DND-41 (cell line): ENCODE data around the gene GRPEL1.

Experiments
- ATAC-seq: fragments of 200-7000 bp; cut with Tn5 transposase; 3 replicates; pipeline ENCODE4 v1.9.1; 2021; ENCODE audit warnings: low read depth; ENCODE audit not compliant: insufficient read depth
- DNase-seq: peaks from one replicate; pipeline ENCODE4 v3.0.0-alpha.2; 2020
- H2AFZ ChIP-seq: 2 replicates; pipeline ENCODE4 v1.6.0; 2012; ENCODE audit warnings: low read depth, low read length
- H3K27ac ChIP-seq: 2 replicates; pipeline ENCODE4 v1.5.1; 2012; ENCODE audit warnings: low read length, inconsistent platforms
- H3K27me3 ChIP-seq: fragments of 200-600 bp; sonication (generic); 2 replicates; pipeline ENCODE4 v1.6.0; 2012; ENCODE audit warnings: low read length, mild to moderate bottlenecking, inconsistent platforms; ENCODE audit not compliant: insufficient read depth, poor library complexity
- H3K36me3 ChIP-seq: 2 replicates; pipeline ENCODE4 v1.5.1; 2012; ENCODE audit warnings: low read length, inconsistent platforms; ENCODE audit not compliant: insufficient read depth
- H3K4me1 ChIP-seq: 2 replicates; pipeline ENCODE4 v1.5.1; 2012; ENCODE audit warnings: mild to moderate bottlenecking, low read length; ENCODE audit not compliant: insufficient read depth
- H3K4me2 ChIP-seq: 2 replicates; pipeline ENCODE4 v1.6.0; 2012; ENCODE audit warnings: mild to moderate bottlenecking, moderate library complexity, low read length, inconsistent platforms; ENCODE audit not compliant: insufficient read depth
- H3K4me3 ChIP-seq, 2 experiments: fragments of 200-600 bp in 1 of 2; shearing (Covaris generic) in 1 of 2; 2 replicates each; pipeline ENCODE4 v1.5.1; 2012 to 2016; ENCODE audit warnings: inconsistent platforms in 2 of 2, low read length in 2 of 2, mild to moderate bottlenecking in 2 of 2, low read depth in 1 of 2, moderate library complexity in 1 of 2
- H3K79me2 ChIP-seq: 2 replicates; pipeline ENCODE4 v1.6.0; 2012; ENCODE audit warnings: low read length, inconsistent platforms; ENCODE audit not compliant: insufficient read depth
- H3K9ac ChIP-seq: 2 replicates; pipeline ENCODE4 v1.6.0; 2012; ENCODE audit warnings: low read depth, mild to moderate bottlenecking, inconsistent platforms, low read length, moderate library complexity
- H3K9me3 ChIP-seq: 2 replicates; pipeline ENCODE4 v1.5.1; 2012; ENCODE audit warnings: low read length, moderate library complexity, mild to moderate bottlenecking, inconsistent platforms; ENCODE audit not compliant: insufficient read depth, severe bottlenecking
- H4K20me1 ChIP-seq: 2 replicates; pipeline ENCODE4 v1.6.0; 2012; ENCODE audit warnings: low read length; ENCODE audit not compliant: insufficient read depth
- EZH2 ChIP-seq: IDR thresholded peaks from 3 replicates; pipeline ENCODE4 v1.6.1; 2012; ENCODE audit warnings: borderline replicate concordance, low read depth, mild to moderate bottlenecking, moderate library complexity, low read length, inconsistent platforms; ENCODE audit not compliant: severe bottlenecking
- TF ChIP-seq, protein P1 (sequence below): IDR thresholded peaks from 2 replicates; pipeline ENCODE4 v1.5.1; 2012; ENCODE audit warnings: borderline replicate concordance, low read length, moderate library complexity, mild to moderate bottlenecking; ENCODE audit not compliant: poor library complexity, severe bottlenecking; ENCODE audit errors: extremely low read depth

GRPEL1 gene

DNA sequence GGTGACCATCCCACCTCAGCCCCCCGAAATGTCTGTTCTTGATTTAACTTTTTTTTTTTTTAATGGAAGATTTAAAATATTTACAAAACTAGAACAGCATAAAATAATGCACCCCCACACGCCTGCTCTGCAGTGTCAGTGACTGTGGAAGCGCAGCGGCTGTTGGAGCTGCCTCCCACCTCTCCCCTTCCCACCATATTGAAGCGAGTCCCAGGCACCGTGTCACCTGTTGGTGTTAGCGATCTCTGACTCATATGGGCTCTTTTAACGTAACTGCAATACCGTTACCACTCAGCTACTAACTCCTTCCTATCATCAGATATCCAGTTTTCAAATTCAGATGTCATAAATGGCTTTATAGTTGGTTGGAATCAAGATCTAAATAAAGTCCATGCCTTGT is 41.8 kb downstream of the GRPEL1 start:
- ATAC-seq (no peak), DNase-seq (no peak)
- Histone ChIP-seq H4K20me1 (peaks cover 23% of the 10 kb centered on the region), H3K36me3 (peaks cover 78% of the 10 kb centered on the region), H3K9ac (no peak overlapping the region), H3K27ac (no peak overlapping the region), H2AFZ (no peak overlapping the region), H3K4me2 (no peak overlapping the region), H3K79me2 (no peaks in the 10 kb centered on the region), H3K27me3 (no peaks in the 10 kb centered on the region), H3K9me3 (no peaks in the 10 kb centered on the region), H3K4me1 (no peaks in the 10 kb centered on the region), H3K4me3 (no peak overlapping the region)
- no peak for TF ChIP-seq EZH2
- TF ChIP-seq, protein P1, sequence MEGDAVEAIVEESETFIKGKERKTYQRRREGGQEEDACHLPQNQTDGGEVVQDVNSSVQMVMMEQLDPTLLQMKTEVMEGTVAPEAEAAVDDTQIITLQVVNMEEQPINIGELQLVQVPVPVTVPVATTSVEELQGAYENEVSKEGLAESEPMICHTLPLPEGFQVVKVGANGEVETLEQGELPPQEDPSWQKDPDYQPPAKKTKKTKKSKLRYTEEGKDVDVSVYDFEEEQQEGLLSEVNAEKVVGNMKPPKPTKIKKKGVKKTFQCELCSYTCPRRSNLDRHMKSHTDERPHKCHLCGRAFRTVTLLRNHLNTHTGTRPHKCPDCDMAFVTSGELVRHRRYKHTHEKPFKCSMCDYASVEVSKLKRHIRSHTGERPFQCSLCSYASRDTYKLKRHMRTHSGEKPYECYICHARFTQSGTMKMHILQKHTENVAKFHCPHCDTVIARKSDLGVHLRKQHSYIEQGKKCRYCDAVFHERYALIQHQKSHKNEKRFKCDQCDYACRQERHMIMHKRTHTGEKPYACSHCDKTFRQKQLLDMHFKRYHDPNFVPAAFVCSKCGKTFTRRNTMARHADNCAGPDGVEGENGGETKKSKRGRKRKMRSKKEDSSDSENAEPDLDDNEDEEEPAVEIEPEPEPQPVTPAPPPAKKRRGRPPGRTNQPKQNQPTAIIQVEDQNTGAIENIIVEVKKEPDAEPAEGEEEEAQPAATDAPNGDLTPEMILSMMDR = no peak

DNA sequence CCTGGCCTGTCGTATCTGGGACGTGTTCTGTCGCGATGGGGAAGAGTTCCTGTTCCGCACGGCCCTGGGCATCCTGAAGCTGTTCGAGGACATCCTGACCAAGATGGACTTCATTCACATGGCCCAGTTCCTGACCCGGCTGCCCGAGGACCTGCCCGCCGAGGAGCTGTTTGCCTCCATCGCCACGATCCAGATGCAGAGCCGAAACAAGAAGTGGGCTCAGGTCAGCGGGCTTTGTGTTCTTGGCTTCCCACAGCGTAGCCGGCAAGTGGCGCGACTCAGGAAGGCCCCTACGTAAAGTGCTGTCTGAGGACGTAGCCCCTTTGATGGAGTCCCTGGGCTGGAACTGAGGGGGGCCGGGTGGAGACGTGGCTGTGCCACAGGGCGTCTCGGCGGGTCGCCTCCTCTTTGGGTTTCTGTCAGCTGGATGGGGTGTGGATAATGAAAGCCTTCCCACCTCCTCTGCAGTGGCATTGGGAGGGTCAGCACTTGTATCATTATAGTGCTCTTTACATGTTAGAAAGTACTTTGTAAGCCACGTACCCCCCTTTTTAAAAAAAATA is 42.7 kb downstream of the GRPEL1 start:
- Histone ChIP-seq H3K27me3 (no peaks in the 10 kb centered on the region), H3K4me3 (no peak overlapping the region), H3K4me1 (no peaks in the 10 kb centered on the region), H3K9ac (no peak overlapping the region), H3K4me2 (no peak overlapping the region), H3K27ac (no peak overlapping the region), H4K20me1 (peaks cover 19% of the 10 kb centered on the region), H2AFZ (no peak overlapping the region), H3K79me2 (no peaks in the 10 kb centered on the region), H3K36me3 (peaks cover 76% of the 10 kb centered on the region), H3K9me3 (no peaks in the 10 kb centered on the region)
- TF ChIP-seq, protein P1 = no peak
- no peak for TF ChIP-seq EZH2
- DNase-seq (no peak), ATAC-seq (no peak)

DNA sequence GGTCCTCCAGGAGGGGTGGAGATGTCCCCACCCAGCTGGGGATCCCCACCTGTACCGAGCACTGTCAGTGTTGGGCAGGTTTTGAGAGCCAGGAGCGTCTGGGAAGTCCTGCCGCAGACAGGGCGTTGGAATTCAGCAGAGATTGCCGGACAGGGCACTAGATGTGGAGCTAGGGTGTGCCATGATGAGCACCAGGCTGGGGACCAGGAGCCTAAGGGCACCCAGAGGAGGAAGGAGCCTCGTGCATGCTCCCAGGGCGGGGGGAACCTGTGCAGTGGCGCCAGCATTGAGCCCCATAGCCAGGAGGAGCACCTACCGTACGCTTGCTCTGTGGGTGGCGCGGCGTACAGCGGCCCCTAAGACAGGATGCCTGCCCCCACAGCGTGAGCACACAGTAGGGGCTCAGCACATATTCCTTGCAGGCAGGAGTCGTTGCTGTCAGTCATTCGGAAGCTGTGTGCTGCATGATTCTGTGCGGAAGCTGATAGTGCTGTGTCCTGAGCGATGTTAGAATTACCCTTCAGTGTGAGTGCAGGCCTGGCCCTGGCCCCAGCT is 43.5 kb downstream of the GRPEL1 start:
- Histone ChIP-seq H3K9ac (no peak overlapping the region), H3K27me3 (no peaks in the 10 kb centered on the region), H3K27ac (no peak overlapping the region), H3K4me2 (no peak overlapping the region), H3K79me2 (no peaks in the 10 kb centered on the region), H3K4me3 (no peak overlapping the region), H2AFZ (no peak overlapping the region), H3K9me3 (no peaks in the 10 kb centered on the region), H4K20me1 (peaks cover 17% of the 10 kb centered on the region), H3K4me1 (no peaks in the 10 kb centered on the region), H3K36me3 (peaks cover 74% of the 10 kb centered on the region)
- peak; percentile 29; the same call in 1 of the 3 replicates for ATAC-seq
- TF ChIP-seq, protein P1 = no peak
- TF ChIP-seq EZH2 = no peak
- no peak for DNase-seq

DNA sequence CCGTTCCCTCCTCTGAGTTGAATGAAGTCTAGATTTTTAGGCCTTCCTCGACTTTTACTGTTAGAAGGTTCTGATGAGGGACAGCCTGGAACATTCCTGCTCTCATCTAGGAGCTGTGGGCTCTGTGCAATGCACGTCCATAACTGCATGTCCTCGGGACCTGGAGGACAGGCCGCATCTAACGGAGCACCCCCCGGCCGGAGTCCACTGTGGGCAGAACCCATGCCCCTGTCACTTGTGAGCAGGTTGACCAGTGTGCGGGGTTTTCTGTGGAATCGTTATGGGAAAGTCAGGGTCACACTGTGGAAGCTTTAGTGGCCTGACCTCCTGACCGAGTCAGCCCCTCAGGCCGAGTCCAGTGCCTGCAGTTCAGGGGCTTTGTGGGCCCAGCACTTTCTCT is 44.0 kb downstream of the GRPEL1 start:
- TF ChIP-seq EZH2 = no peak
- TF ChIP-seq, protein P1 = no peak
- ATAC-seq = no peak
- H3K36me3 ChIP-seq = peaks cover 74% of the 10 kb centered on the region

More for the DNA sequence above, 44.0 kb downstream of the GRPEL1 start:
- Histone ChIP-seq H3K27me3 (no peaks in the 10 kb centered on the region), H4K20me1 (peaks cover 17% of the 10 kb centered on the region), H3K4me3 (no peak overlapping the region), H3K9me3 (no peaks in the 10 kb centered on the region), H3K27ac (no peak overlapping the region), H3K79me2 (no peaks in the 10 kb centered on the region), H3K9ac (no peak overlapping the region), H2AFZ (no peak overlapping the region), H3K4me1 (no peaks in the 10 kb centered on the region), H3K4me2 (no peak overlapping the region)
- no peak for DNase-seq
